DMS114 treated with DMSO at 0.1 percent for 48 hours (cell line): ENCODE measurements around the gene CAPN13.

Experiments used
- DNase-seq: peaks from one replicate; lab custom pipeline; 2025; ENCODE audit not compliant: unreplicated experiment; lab: John Stamatoyannopoulos, UW

The CAPN13 gene, protein sequence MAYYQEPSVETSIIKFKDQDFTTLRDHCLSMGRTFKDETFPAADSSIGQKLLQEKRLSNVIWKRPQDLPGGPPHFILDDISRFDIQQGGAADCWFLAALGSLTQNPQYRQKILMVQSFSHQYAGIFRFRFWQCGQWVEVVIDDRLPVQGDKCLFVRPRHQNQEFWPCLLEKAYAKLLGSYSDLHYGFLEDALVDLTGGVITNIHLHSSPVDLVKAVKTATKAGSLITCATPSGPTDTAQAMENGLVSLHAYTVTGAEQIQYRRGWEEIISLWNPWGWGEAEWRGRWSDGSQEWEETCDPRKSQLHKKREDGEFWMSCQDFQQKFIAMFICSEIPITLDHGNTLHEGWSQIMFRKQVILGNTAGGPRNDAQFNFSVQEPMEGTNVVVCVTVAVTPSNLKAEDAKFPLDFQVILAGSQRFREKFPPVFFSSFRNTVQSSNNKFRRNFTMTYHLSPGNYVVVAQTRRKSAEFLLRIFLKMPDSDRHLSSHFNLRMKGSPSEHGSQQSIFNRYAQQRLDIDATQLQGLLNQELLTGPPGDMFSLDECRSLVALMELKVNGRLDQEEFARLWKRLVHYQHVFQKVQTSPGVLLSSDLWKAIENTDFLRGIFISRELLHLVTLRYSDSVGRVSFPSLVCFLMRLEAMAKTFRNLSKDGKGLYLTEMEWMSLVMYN

DNA sequence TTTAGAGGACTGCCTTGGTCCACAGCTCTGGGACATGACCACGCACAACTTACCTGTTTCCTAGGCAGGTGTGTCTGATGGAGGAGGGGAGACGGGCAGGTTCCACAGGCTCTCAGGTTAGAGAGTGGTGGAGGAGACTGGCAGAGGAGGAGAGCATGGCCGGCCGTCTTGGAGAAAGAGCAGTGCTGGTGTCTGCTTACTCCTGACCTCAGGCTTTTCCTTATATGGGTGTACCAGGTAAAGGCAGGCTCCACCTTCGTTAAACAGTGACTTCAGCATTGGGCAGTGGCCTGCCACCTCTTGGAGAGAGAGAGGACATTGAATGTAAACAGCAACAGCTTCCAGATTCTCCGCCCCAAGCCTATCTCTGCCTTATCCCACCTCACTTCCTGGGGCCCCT lies at the start of gene CAPN13:
TSS of gene CAPN13 (minus strand) at position 198 of the 400 bp plus-strand sequence. CDS start 20,121 bp downstream, outside the sequence.
- no peak for DNase-seq

DNA sequence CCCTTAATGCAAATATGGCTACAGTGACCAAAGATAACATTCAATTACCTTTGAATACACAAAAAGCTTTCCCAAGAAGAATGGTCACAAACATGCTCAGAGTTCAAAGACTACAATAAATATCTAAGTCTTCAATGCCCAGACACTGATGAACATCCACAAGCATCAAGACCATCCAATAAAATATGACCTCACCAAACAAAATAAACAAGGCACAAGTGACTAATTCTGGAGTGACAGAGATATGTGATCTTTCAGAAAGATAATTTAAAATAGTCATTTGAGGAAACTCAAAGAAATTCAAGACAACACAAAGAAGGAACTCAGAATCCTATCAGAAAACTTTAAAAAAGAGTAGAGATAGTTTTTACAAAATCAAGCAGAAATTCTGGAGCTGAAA lies 40.6 kb upstream of the CAPN13 start:
- DNase-seq, result no peak

DNA sequence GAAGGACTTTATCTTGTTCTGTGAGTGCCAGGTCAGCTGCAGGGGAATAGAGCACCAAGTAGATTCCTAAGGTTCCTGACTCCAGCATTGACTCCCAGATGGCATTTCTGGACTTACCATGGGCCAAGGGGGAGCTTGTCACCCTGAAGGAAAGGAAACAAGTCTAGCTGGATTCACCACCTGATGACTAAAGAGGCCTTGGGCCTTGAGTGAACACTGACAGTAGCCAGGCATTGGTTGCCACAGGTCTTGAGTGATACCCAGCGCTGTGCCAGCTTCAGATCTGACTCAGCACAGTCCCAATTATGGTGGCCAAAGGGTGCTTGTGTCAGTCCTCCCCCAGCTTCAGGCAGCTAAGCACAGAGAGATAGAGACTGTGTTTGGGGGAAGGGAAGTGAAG lies 40.1 kb upstream of the CAPN13 start:
- no peak for DNase-seq

DNA sequence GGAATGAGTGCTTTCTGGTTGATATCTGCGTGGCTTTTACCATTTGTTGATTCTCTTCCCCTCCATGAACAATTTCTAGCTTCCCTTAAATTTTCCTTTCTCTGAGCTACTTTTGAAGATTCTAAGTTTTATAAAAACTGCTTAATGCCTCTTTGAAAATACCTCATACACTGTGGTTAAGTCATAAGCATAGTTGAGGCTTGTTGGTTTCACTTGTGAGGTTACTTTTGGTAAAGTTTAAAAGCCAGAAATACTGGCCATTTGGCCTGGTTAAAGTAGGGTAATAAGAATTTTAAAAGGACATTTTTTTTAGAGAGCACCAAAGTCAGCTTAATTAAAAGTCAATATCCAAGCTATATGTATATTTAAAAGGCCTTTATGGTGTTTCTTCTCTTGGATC lies 21.3 kb upstream of the CAPN13 start:
- no peak for DNase-seq

DNA sequence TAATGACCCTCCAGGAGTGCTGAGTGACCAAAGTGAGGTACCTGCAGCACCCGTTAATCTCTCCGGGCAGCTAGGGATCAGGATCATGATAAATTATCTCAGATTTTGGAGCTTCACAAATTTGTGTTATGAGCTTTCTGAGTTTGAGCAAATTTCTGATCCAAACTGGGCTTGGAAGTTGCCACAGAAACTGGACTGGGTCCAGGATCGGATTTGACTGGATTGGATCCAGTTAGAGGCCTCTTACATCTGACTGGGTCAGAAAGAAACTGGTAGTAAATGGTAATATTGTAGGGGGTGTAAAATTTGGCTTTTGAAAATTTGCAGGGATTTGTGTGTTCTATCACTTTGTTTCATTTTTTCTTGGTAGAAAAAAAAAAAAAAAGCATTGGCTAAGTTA lies 19.7 kb upstream of the CAPN13 start:
- DNase-seq, result no peak

DNA sequence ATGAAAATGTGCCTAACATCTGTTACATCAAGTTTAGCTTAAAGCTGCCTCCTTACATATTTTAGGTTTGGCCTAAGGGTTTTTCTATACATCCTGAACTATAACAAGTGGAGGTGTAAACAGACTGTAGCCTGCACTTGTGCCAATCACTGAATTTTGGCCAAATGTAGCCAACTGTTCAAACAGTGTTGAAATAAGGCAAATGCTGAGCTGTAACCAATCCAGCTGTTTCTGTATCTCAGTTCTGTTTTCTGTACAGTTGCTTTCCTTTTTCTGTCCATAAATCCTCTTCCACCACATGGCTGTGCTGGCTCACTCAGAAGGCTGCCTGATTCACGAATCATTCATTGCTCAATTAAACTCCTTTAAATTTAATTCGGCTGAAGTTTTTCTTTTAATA lies 19.2 kb upstream of the CAPN13 start:
- DNase-seq, result no peak

DNA sequence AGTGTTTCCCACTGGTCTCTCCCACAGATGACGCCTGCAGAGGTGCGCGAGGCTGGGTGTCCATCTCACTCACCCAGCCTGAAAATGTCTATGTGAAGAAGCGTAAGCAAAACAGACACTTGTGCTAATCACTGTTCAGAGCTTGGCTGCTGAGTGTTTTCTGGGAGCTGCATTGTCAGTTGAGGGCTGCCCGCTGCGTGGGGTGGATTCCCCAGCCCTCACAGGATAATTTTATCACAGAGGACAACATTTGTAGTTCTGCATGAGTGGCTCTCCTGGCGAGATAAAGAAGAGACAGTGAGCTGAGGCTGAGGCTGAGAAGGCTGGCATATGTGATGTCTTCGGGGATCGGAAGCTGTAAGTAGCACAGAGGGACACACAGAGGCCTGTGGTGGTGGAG lies 16.2 kb upstream of the CAPN13 start:
- DNase-seq, result no peak

DNA sequence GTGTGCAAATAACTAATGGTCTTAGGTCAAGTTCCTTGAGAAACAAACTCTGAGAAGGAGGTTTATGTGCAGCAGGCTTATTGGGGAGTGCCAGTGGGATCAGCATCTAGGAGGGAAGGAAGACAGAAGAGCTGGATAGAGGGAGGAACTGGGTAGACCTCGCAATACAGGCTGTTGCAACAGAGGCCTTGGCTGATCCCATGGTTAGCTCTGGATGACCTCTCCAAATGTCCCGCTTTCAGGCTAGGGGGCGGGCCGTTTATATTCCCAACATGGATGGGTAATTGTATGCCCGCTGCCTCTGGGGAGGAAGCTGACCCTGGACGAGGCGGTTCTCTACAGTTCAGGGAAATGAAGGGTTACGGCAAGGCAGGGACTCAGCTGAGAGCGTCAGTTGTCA lies 14.7 kb upstream of the CAPN13 start:
- DNase-seq, result no peak

DNA sequence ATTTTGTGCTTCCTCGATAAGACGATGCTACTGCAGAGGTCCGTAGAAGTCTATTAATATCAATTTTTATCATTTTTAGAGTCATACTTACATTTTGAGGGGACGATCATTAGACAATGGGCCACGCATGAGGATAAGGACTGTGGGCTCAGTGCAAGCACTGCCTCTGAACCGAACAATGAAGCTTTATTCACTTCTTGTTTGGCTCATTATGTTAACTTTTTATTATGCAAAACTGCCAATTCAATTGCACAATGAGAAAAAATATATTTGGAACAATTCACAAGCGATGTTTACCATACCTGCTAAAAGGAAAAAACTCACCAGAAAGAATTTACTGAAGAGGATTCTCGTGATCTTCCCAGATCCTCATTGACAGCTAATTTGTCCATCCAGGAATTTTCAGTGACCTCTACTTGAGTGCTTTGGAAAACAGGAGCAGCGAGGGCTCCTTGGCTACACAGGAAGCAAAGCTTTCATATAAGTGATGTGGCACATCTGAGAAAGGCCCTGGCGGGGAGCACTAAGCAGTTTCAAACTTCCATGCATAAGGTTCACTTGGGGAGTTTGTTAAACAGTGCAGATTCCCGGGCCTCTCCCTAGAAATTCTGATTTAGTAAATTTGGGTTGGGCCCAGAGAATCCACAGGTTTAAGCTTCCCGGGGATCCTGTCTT lies 13.3 kb upstream of the CAPN13 start:
- no peak for DNase-seq

DNA sequence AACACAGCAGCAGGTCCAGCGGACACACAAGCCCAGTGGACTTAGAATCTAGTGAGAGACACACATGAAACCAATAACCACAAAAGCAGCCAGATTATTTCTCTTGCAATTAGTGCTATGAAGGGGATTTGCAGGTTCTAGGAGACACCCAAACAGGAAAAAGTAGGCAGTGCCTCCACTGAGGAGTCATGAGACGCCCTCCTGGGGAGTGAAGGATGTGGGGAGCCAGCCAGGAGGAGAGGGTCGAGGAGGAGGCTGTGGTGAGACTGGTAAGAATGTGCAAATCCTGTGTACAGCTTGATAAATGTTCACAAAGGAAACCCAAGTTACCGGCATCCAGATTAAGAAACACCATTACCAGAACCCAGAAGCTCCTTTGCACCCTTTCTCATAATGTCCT lies 2.7 kb upstream of the CAPN13 start:
- DNase-seq, result no peak

DNA sequence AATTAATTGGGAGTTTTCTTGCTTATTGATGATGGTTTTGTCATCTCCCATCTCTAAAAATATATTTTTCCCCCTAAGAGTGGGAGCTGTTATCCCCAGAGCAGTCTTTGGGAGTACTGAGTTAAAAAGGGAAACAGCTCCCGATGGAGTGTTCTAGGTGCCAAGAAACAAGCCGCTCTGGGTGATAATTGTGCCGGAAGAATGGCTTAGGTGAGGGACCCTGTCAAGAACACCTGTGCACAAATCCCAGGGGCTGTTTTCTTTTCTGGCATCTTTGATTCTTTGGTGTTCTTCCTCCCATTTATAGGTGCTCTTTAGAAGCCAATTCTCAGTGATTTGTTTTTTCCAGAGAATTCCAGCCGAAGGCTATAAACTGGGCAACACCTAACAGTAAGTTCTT lies 1.4 kb upstream of the CAPN13 start:
- no peak for DNase-seq

DNA sequence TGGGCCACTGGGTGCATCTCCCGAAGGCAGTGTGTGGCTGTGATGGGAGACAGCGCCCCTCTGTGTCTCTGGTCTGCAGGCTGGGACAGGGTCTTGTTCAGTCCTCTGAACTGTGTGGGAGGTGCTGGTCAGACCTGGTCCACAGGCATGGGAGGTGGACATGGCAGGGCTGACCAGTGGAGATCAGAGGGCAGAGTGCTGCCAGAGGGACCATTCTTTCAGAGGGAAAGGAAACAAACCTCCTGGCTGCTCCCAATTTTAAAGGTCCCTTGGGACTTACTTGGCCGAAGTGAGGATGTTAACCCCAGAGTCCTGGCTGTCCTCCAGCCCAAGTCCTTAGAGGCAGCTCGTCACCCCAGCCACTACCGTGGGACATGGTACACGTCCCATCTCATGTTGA lies 4.0 kb downstream of the CAPN13 start:
- DNase-seq, result no peak

DNA sequence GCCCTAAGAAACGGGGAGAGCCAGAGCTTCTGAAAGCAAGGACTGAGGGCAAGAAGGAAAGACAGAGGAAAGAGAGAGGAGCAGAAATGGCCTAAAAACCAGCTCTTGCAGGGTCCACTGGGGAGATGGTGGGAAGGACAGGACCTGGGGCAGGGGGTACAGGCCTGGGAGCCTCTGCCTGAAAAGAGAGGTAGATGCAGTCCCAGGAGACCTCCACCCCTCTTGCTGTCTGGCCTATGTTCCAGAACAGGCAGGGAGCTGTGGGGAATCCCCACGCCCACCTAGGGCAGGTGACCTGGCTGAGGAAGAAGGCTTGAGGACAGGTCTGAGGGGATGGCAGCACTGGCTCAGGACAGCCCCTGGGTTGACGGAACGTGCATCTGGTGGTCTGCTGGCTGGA lies 4.6 kb downstream of the CAPN13 start:
- DNase-seq, result no peak

DNA sequence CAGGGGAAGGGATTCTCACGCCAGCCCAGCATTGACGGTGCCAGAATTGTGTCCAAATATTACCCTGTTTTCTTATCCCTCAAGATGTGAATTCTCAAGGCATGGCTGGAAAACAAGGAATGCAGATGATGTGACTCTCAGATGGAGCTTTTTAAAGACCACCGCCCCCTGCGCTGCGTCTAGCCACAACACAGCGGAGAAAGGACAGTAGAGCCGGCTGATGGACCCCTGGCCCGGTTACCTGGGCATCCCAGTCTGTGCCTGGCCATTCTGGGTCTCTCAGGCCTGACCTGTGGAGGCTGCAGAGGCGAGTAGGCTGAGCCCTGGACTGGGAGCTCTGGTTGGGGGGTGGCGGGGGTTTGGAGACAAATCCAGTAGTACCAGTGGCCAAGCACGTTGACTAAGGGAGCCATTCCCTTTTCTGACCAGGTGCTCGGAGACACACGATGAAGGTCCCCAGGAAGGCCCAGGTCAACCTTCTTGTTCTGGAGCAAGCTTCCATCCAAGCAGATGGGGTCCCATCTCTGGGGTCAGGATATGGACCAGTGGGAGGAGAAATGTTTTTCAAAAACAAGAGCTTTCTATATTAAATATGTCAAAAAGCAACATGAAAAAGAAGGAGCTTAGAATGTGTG lies 5.3 kb downstream of the CAPN13 start:
- DNase-seq, result no peak

DNA sequence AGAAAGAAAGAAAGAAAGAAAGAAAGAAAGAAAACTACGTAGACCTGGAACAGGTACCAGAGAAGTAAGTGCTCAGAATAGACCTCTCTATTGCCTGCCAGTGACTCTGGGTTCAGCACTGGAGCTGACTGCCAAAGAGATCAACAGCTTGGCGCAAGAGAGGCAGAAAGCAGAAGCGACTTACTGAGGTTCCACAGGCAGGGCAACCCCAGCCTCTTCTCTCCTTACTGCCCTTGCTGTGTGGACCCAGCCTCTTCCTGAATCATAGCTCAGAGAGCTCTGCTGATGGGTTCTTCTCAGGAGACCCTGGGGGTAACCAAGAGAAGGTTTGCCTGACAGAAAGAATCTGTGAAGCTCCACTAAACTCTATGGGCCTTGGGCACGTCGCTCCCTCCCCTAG lies 7.1 kb downstream of the CAPN13 start:
- no peak for DNase-seq

DNA sequence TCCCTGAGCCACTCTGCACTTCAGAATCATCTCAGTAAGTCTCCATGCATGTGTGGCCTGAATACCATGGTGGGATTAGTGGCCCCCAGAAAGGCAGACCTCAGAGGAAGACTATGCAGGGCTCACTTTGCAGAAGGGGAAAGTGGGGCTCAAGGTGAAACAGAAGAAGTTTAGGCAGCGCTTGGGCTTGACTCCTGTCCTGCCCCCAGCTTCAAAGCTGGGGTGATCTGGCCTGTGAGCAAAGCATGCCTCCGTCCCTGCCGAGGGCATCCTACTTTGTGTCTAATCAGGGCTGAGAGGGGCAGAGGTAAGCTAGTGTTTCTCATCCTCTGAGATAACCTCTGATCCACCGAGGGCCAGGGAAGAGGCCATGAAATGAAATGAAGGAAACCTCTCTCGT lies 7.9 kb downstream of the CAPN13 start:
- DNase-seq, result no peak

DNA sequence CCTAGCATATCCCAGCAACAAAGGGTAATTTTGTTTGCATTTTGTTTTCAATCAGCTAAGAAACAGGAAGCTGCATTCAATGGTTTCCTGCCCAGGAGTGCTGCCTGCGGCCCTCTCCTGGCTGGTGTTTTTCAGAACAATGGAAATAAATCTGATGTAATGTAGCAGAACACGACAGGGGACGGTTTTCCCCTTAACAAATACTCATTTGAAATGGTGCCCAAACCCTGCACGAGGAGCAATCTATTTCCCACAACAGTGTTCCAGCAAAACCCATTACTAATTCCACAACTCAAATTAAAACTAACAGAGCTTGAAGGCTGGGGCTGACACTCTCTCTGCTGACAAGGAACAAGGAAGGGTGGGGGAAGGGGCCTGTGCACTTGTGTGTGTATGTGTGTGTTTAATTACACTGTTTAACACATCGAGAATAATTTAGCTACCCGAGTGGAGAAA lies 8.7 kb downstream of the CAPN13 start:
- DNase-seq, result no peak

DNA sequence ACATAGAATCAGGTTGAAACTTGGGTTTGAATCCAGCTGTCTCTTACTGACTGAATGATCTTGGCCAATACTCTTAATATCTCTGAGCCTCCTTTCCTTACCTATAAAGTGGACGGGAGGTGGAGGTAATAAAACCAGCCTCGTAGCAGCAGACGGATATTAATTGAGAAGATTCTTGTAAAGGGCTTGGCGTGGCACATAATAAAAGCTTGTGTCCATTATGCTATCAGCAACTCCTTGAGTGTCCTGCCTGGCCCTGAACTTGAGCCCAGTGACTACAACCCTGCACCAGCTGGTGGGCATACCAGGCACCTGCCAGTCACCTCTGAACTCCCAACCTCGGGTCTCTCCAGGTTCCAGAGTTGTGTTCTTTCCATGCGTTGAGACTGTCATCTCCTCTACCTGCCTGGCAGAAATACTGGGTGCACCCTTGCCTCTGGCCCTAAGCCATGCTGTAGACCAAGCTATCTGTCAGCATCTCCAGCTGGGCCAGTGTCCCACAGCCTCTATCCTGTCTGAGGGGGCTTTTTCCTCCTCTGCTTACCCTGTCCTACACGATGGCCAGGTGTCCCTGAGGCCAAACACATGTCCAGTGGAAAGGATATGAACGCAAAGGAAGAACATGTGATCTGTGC lies 9.7 kb downstream of the CAPN13 start:
- DNase-seq, result no peak

DNA sequence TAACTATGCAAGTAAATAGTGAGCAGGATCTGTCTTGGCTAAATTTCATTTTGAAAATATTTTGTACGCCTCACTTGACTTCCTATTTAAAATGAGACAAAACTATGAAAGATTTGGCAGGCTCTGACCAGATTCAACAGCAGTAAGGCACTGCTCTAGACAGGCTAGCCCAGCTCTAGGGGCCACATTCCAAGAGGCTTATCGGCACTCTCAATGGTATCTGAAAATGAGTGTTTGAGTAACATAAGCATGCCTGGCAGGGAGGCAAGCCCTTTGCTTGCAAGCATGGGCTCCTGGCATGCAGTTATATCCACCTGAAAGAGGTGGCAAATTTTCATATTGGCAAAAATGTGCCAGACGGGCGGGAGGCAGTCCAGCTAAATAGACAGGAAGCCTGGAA lies 10.5 kb downstream of the CAPN13 start:
- no peak for DNase-seq

DNA sequence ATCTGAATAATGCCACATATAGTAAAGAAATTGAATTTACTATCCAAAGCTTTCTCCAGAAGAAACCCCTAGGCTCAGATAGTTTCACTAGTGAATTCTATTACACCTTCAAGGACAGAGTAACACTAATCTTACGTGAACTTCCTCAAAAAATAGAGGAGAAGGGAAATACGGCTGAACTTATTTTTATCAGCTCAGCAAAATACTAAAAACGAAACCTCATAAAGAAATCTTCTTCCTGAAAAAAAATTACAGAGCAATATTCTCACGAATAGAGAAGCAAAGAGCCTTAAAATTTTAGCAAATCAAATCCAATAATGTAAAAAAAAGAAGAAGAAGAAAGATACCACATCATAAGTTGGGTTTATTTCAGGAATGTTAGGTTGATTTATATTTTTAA lies 14.7 kb downstream of the CAPN13 start:
- DNase-seq, result no peak

DNA sequence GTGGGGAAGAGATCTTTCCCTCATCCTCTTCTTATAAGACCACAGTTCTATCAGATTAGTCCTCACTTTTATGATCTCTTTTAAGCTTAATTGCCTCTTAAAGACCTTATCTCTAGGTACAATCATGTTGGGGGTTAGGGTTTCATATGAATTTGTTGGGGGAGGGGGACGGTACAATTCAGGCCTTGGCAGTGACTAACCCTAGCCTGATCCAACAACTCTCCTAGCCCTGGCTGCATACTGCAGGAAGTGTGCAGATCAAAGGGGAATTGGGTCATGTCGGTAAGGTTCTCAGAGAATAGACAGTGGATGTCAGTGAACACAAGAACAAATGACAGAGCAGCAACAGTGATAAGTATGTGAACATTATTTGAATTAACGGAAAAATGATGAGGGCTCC lies 16.4 kb downstream of the CAPN13 start:
- no peak for DNase-seq
